GM19324 (cell line): ENCODE measurements around the gene ZFAND2B.
"Not testable (repeated sequence)": the region's sequence is repeated elsewhere in the genome, so short reads cannot be mapped to it uniquely, and the experiment has no call there.

Experiments
- ATAC-seq: cut with Tn5 transposase; IDR thresholded peaks from one replicate; pipeline ENCODE4 v1.9.1; 2021; ENCODE audit warnings: mild to moderate bottlenecking, moderate library complexity; ENCODE audit not compliant: unreplicated experiment, low FRiP score

ZFAND2B gene

GRCh38 chr2:219201331-219201730, 5.3 kb upstream of the ZFAND2B start:
- not testable (repeated sequence) for ATAC-seq

GRCh38 chr2:219204425-219205164, 2.0 kb upstream of the ZFAND2B start:
- ATAC-seq: no peak

GRCh38 chr2:219205165-219205538, 1.4 kb upstream of the ZFAND2B start:
- ATAC-seq: no peak

- no peak for ATAC-seq
Measured at GRCh38 chr2:219205981-219206327, 628 bp upstream of the ZFAND2B start.

- no peak for ATAC-seq
Measured at GRCh38 chr2:219207134-219207883, 727 bp downstream of the ZFAND2B start.

GRCh38 chr2:219207884-219208740, 1.5 kb downstream of the ZFAND2B start:
- no peak for ATAC-seq

- no peak for ATAC-seq
Measured at GRCh38 chr2:219209236-219210195, 2.9 kb downstream of the ZFAND2B start.

- no peak for ATAC-seq
Measured at GRCh38 chr2:219210196-219210885, 3.8 kb downstream of the ZFAND2B start.

- ATAC-seq: no peak
Measured at GRCh38 chr2:219210886-219211362, 4.3 kb downstream of the ZFAND2B start.

- ATAC-seq: no peak
Measured at GRCh38 chr2:219213026-219213415, 6.4 kb downstream of the ZFAND2B start.

- no peak for ATAC-seq
Measured at GRCh38 chr2:219213486-219214071, 7.0 kb downstream of the ZFAND2B start.

GRCh38 chr2:219214141-219214540, 7.6 kb downstream of the ZFAND2B start:
- no peak for ATAC-seq

- ATAC-seq: no peak
Measured at GRCh38 chr2:219214786-219215185, 8.2 kb downstream of the ZFAND2B start.

- ATAC-seq: no peak
Measured at GRCh38 chr2:219215871-219216534, 9.4 kb downstream of the ZFAND2B start.

- ATAC-seq: no peak
Measured at GRCh38 chr2:219216535-219216915, 9.9 kb downstream of the ZFAND2B start.

- ATAC-seq: no peak
Measured at GRCh38 chr2:219218217-219218731, 11.7 kb downstream of the ZFAND2B start.

GRCh38 chr2:219218732-219219701, 12.4 kb downstream of the ZFAND2B start, which contains the start of gene ABCB6:
TSS of gene ABCB6 (minus strand) at chr2:219218958. CDS start at chr2:219218673, 285 bp downstream.
- peak; percentile 84 for ATAC-seq
